SU-DHL-6 (cell line): ENCODE data around the gene FAM24A.

ENCODE experiments used
- H2AFZ ChIP-seq: fragments of 200-600 bp; sonication (generic); 2 replicates; pipeline ENCODE4 v1.6.1; 2014; ENCODE audit warnings: low read depth, mild to moderate bottlenecking, moderate library complexity, mixed read lengths, antibody characterized with exemption, low read length; ENCODE audit not compliant: severe bottlenecking
- H3F3A ChIP-seq: fragments of 200-600 bp; shearing (Covaris generic); 2 replicates; pipeline ENCODE4 v1.6.0; 2016; ENCODE audit warnings: antibody characterized with exemption, mild to moderate bottlenecking; ENCODE audit not compliant: insufficient read depth
- H3K27ac ChIP-seq: fragments of 200-600 bp; sonication (generic); 2 replicates; pipeline ENCODE4 v1.5.1; 2016; ENCODE audit warnings: low read depth, mild to moderate bottlenecking, low read length, moderate library complexity, mixed read lengths
- H3K27me3 ChIP-seq: fragments of 200-600 bp; sonication (generic), shearing (Covaris generic); 2 replicates; pipeline ENCODE4 v1.6.0; 2014; ENCODE audit warnings: mild to moderate bottlenecking, low read length
- H3K36me3 ChIP-seq: fragments of 200-600 bp; sonication (generic); 2 replicates; pipeline ENCODE4 v1.6.1; 2014; ENCODE audit warnings: mild to moderate bottlenecking, low read length, mixed read lengths
- H3K4me2 ChIP-seq: fragments of 300-600, 200-600 bp; shearing (Covaris generic), sonication (generic); 2 replicates; pipeline ENCODE4 v1.6.0; 2014; ENCODE audit warnings: low read length, low read depth, mild to moderate bottlenecking; ENCODE audit not compliant: poor library complexity, severe bottlenecking
- H3K4me3 ChIP-seq: fragments of 200-600 bp; sonication (generic); 2 replicates; pipeline ENCODE4 v1.5.1; 2014; ENCODE audit warnings: antibody characterized with exemption, low read length, mild to moderate bottlenecking, mixed read lengths; ENCODE audit not compliant: insufficient read depth, poor library complexity, severe bottlenecking
- H3K79me2 ChIP-seq: fragments of 200-600 bp; sonication (generic); 2 replicates; pipeline ENCODE4 v1.6.1; 2014; ENCODE audit warnings: mild to moderate bottlenecking, low read length, moderate library complexity; ENCODE audit not compliant: insufficient read depth
- H3K9ac ChIP-seq: fragments of 200-600 bp; sonication (generic); 2 replicates; pipeline ENCODE4 v1.7.0; 2014; ENCODE audit warnings: mild to moderate bottlenecking, low read length
- H3K9me2 ChIP-seq: fragments of 200-600 bp; sonication (generic); replicated peaks from 2 replicates; pipeline ENCODE4 v1.6.1; 2014; ENCODE audit warnings: low read length; ENCODE audit not compliant: insufficient read depth
- H3K9me3 ChIP-seq: fragments of 200-600 bp; sonication (generic); 2 replicates; pipeline ENCODE4 v1.6.1; 2014; ENCODE audit warnings: low read length, mixed read lengths; ENCODE audit not compliant: insufficient read depth
- H4K20me1 ChIP-seq: fragments of 200-600 bp; sonication (generic); 2 replicates; pipeline ENCODE4 v1.6.1; 2014; ENCODE audit warnings: low read depth, mild to moderate bottlenecking, antibody characterized with exemption, low read length, moderate library complexity, mixed read lengths
- EZH2phosphoT487 ChIP-seq: fragments of 200-600 bp; sonication (generic), shearing (Covaris generic); conservative IDR thresholded peaks from 2 replicates; pipeline ENCODE4 v1.6.1; 2018; ENCODE audit warnings: mild to moderate bottlenecking, antibody characterized with exemption, low read length, moderate library complexity, mixed read lengths
- TF ChIP-seq, protein P1 (sequence below): fragments of 200-600 bp; sonication (generic); IDR thresholded peaks from one replicate; pipeline ENCODE4 v1.5.1; 2017; ENCODE audit warnings: antibody characterized with exemption, mild to moderate bottlenecking, low read length, moderate library complexity; ENCODE audit not compliant: insufficient read depth, poor library complexity, severe bottlenecking

FAM24A gene

DNA sequence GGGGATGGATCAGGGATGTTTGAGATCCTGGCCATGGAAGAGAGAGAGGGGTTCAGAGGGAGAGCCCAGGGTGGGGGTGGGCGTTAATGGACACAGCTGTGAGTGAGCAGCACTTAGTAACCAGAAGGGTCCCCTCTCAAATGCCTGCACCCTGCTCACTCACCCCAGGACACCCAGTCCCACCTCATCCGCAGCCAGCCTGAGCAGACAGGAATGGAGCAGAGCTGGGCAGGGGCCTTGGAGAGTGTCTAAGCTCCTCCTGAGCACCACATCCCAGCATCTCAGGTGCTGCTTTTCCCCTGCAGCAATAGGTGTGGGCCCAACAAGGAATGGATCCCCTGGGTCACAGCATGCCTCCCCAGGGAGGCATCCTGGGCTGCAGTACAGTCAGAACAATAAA, 5.3 kb downstream of the FAM24A start:
- H3K4me3 ChIP-seq: no peak overlapping the region
- H2AFZ ChIP-seq: no peak overlapping the region
- H3K9me2 ChIP-seq: no peaks in the 10 kb centered on the region
- no peaks in the 10 kb centered on the region for H3F3A ChIP-seq
- no peak overlapping the region for H3K27ac ChIP-seq
- H3K79me2 ChIP-seq: no peaks in the 10 kb centered on the region
- no peaks in the 10 kb centered on the region for H3K27me3 ChIP-seq
- H3K36me3 ChIP-seq: no peaks in the 10 kb centered on the region
- no peak overlapping the region for H3K9ac ChIP-seq
- no peak overlapping the region for H3K4me2 ChIP-seq
- no peaks in the 10 kb centered on the region for H4K20me1 ChIP-seq
- TF ChIP-seq EZH2phosphoT487: no peak
- TF ChIP-seq, protein P1, sequence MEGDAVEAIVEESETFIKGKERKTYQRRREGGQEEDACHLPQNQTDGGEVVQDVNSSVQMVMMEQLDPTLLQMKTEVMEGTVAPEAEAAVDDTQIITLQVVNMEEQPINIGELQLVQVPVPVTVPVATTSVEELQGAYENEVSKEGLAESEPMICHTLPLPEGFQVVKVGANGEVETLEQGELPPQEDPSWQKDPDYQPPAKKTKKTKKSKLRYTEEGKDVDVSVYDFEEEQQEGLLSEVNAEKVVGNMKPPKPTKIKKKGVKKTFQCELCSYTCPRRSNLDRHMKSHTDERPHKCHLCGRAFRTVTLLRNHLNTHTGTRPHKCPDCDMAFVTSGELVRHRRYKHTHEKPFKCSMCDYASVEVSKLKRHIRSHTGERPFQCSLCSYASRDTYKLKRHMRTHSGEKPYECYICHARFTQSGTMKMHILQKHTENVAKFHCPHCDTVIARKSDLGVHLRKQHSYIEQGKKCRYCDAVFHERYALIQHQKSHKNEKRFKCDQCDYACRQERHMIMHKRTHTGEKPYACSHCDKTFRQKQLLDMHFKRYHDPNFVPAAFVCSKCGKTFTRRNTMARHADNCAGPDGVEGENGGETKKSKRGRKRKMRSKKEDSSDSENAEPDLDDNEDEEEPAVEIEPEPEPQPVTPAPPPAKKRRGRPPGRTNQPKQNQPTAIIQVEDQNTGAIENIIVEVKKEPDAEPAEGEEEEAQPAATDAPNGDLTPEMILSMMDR: no peak
- no peaks in the 10 kb centered on the region for H3K9me3 ChIP-seq

DNA sequence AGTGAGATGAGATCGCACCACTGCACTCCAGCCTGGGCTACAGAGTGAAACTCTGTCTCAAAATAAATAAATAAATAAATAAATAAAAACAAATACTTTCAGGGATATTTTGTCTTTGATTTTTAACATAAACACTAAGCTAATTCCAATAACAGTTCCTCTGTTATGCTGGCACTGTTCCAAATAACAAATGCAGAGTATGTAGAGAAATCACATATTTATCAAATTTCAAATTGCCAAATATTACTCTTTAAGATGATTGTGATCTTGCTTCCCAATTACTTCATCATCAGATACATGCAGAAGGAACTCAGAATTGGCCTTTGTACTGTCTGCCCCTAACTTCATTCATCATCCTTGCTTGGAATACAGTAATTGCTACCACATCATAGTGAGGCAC, 19.7 kb downstream of the FAM24A start:
- Histone ChIP-seq H3K9ac (no peak overlapping the region), H3F3A (no peaks in the 10 kb centered on the region), H3K4me2 (no peak overlapping the region), H2AFZ (no peak overlapping the region), H3K9me2 (no peaks in the 10 kb centered on the region), H3K36me3 (peaks cover 3% of the 10 kb centered on the region; the same call in 1 of the 2 replicates), H3K4me3 (no peak overlapping the region), H3K79me2 (no peaks in the 10 kb centered on the region), H4K20me1 (no peaks in the 10 kb centered on the region), H3K27me3 (no peaks in the 10 kb centered on the region), H3K27ac (no peak overlapping the region), H3K9me3 (no peaks in the 10 kb centered on the region)
- no peak for TF ChIP-seq EZH2phosphoT487
- TF ChIP-seq, protein P1: no peak

DNA sequence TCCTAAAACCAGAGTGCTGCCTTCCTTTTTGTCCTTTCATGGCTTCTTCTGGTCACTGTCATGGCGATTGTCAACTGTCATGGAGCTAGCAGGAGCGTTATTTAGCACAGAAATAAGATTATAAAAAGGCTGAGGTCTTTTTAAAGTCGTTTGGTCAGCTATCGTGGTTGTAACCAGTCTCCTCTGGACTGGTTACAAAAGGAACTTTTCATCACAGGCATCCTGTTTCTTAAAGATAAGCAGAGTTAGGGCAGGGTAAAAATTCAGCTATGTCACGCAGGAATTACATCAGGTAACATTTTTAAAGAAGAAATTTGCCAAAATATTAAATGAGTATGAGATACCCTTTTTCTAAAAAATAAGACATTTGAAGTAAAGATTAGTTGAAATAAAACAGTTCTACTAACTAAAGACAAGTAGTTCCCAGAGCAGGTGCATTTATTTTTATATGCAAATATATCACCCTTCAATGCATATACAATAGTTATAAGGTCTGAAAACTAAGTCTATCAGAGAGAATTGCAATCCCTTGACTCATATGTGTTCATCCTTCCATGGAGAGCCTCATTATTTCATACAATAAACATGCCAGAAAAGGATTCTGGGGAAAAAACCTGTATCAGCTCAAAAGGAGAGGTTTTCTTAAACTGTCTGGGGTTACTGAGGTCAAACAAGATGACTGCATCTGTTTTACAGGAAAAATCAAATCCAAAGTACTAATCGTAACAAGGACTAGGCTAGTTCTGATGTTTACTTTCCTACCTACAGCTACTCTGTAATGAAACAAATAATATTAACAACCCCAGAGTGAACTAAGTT, 20.9 kb downstream of the FAM24A start:
- Histone ChIP-seq H3K4me3 (no peak overlapping the region), H3K9me2 (no peaks in the 10 kb centered on the region), H3K9me3 (no peaks in the 10 kb centered on the region), H3K9ac (no peak overlapping the region), H3K27ac (no peak overlapping the region), H3K36me3 (peaks cover 7% of the 10 kb centered on the region; the same call in 1 of the 2 replicates), H3K27me3 (no peaks in the 10 kb centered on the region), H4K20me1 (no peaks in the 10 kb centered on the region), H3K4me2 (no peak overlapping the region), H2AFZ (no peak overlapping the region), H3K79me2 (no peaks in the 10 kb centered on the region), H3F3A (no peaks in the 10 kb centered on the region)
- TF ChIP-seq, protein P1: no peak
- TF ChIP-seq EZH2phosphoT487: no peak
